Choroid plexus epithelial cell (primary cell): ENCODE measurements around the gene IL3.

Experiments used
- DNase-seq: peaks from one replicate; pipeline ENCODE4 v3.0.0-alpha.2; 2010; ENCODE audit warnings: low read depth
- H3K4me3 ChIP-seq: 2 replicates; pipeline ENCODE4 v1.5.1; 2011; ENCODE audit warnings: low read depth, mild to moderate bottlenecking, control low read depth, low read length, moderate library complexity
- CTCF ChIP-seq: conservative IDR thresholded peaks from 2 replicates; pipeline ENCODE4 v1.5.1; 2011; ENCODE audit warnings: low read depth, mild to moderate bottlenecking, control low read depth, inconsistent platforms, low read length, moderate library complexity

Gene IL3

DNA sequence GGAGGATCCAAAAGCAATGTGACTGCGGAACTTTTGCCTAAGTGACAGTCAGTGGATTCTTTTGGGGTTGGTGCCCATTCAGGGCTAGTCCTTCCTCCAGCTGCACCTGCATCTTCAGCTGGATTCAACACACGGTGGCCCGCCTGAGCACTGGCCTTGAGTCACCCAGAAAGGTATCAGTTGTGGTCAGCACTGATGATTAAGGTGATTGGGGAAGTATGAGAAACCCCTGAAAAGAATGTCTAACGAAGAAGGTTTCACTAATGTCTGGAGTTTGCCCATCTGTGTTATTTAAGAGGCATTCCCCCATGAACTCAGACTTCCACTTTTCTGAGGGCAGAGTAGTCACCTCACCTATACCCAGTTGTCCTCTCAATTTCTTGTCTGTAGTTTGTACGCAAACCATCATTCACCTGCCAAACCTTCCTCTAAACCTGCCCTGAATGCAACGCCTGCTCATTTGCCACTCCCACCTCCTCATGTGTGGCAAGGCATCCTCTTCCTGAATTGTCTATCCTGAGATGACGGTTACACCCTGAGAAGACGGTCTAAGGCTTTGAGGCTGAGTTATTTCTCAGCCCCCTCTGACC, 40.3 kb downstream of the IL3 start:
- H3K4me3 ChIP-seq: no peak overlapping the region
- no peak for DNase-seq
- no peak for TF ChIP-seq CTCF

DNA sequence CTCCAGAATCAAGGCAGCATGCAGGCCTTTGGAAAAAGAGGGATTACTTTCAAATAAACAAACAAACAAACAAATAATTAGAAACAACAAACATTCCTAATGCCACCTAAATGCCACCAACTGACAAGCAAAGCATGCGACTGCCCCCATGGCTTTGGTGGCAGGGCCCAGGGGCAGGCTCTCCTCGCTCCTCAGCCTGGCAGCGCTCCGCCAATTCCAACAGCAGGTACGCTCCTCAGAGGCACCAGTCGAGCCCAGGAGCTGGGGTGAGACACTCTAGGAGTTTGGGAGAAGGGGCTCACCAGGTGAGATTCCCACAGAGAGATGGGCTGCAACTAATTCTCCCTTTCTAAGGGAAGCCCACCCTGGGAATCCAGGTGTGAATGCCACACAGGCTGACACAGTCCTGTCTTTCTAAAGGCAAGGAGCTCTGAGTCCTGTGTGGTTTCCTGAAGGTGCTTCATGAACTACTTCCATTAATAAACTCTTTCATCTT, 41.0 kb downstream of the IL3 start:
- DNase-seq: no peak
- H3K4me3 ChIP-seq: no peak overlapping the region
- TF ChIP-seq CTCF: no peak

GRCh38 chr5:132102101-132102701, 41.7 kb downstream of the IL3 start:
- no peak for DNase-seq
- TF ChIP-seq CTCF: no peak

DNA sequence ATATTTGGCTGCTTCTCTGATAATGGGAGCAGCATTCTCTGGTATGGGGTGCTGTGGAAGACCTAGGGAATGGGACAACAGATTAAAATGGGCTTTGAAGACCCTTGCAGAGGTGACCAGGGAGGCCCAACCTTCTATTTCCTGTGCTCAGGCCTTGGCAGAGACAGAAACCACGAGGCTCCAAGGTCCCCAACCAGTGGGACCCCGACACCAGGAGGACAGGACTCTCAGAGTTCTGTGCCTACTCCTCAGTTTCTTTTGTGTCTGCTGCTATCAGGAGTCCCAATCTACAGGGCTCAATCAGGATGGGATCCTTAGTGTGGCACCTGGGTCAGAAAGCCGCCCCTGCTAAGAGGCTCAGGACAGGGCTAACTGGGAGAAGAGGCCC, 42.5 kb downstream of the IL3 start:
- H3K4me3 ChIP-seq: no peak overlapping the region
- TF ChIP-seq CTCF: no peak
- DNase-seq: no peak

More at GRCh38 chr5:132102101-132102701, 41.7 kb downstream of the IL3 start:
- H3K4me3 ChIP-seq: no peak overlapping the region

GRCh38 chr5:132103332-132103951, 43.0 kb downstream of the IL3 start:
- H3K4me3 ChIP-seq: no peak overlapping the region

GRCh38 chr5:132103969-132104391, 43.5 kb downstream of the IL3 start:
- DNase-seq: no peak
- H3K4me3 ChIP-seq: no peak overlapping the region
- TF ChIP-seq CTCF: no peak

More at GRCh38 chr5:132103332-132103951, 43.0 kb downstream of the IL3 start:
- no peak for TF ChIP-seq CTCF
- peak; percentile 90 for DNase-seq
